Stomach smooth muscle (tissue), 2 donors: Measurements from ENCODE around the gene ATIC.

Experiments used
- H3K27ac ChIP-seq: one replicate; pipeline ENCODE4 v1.7.0; 2013; ENCODE audit warnings: mild to moderate bottlenecking, low read length, inconsistent platforms
- H3K27me3 ChIP-seq, 2 donors: one replicate each; pipeline ENCODE4 v1.7.0; 2013; ENCODE audit warnings: low read length in 2 of 2; ENCODE audit not compliant: insufficient read depth in 2 of 2, control insufficient read depth in 1 of 2
- H3K36me3 ChIP-seq, 2 donors: one replicate each; pipeline ENCODE4 v1.7.0; 2013; ENCODE audit warnings: low read length in 2 of 2; ENCODE audit not compliant: control insufficient read depth in 2 of 2, insufficient read depth in 2 of 2
- H3K4me1 ChIP-seq: one replicate; pipeline ENCODE4 v1.7.0; 2013; ENCODE audit warnings: low read length; ENCODE audit not compliant: control insufficient read depth, insufficient read depth
- H3K4me3 ChIP-seq, 2 donors: one replicate each; pipeline ENCODE4 v1.7.0; 2013; ENCODE audit warnings: low read length in 2 of 2
- H3K9ac ChIP-seq, 2 donors: one replicate each; pipeline ENCODE4 v1.7.0; 2013; ENCODE audit warnings: low read length in 2 of 2, mild to moderate bottlenecking in 1 of 2
- H3K9me3 ChIP-seq, 2 donors: one replicate each; pipeline ENCODE4 v1.7.0; 2013; ENCODE audit warnings: low read length in 2 of 2; ENCODE audit not compliant: control insufficient read depth in 2 of 2
- donor health status: healthy.
- donor health status: Pancreatic carcinoma.

The ATIC gene

GRCh38 chr2:215361211-215361875 is 49.5 kb downstream of the ATIC start:
- H3K9ac ChIP-seq, result no peak overlapping the region
- no peaks in the 10 kb centered on the region for H3K4me1 ChIP-seq
- no peak overlapping the region for H3K27ac ChIP-seq
- peaks cover 48 to 49% of the 10 kb centered on the region in 2 donors for H3K36me3 ChIP-seq
- no peak overlapping the region for H3K4me3 ChIP-seq
- H3K9me3 ChIP-seq, result no peaks in the 10 kb centered on the region
- H3K27me3 ChIP-seq, result no peaks in the 10 kb centered on the region

GRCh38 chr2:215361876-215362561 is 50.2 kb downstream of the ATIC start:
- H3K36me3 ChIP-seq, result peaks cover 48 to 56% of the 10 kb centered on the region in 2 donors
- H3K4me3 ChIP-seq, result no peak overlapping the region
- no peak overlapping the region for H3K27ac ChIP-seq
- no peak overlapping the region for H3K9ac ChIP-seq
- no peaks in the 10 kb centered on the region for H3K27me3 ChIP-seq
- H3K4me1 ChIP-seq, result no peaks in the 10 kb centered on the region
- H3K9me3 ChIP-seq, result no peaks in the 10 kb centered on the region

- Histone ChIP-seq H3K9ac (no peak overlapping the region), H3K27ac (no peak overlapping the region), H3K9me3 (no peaks in the 10 kb centered on the region), H3K4me3 (no peak overlapping the region), H3K36me3 (peaks cover 49 to 61% of the 10 kb centered on the region in 2 donors), H3K27me3 (no peaks in the 10 kb centered on the region), H3K4me1 (no peaks in the 10 kb centered on the region)
Measured at GRCh38 chr2:215362562-215362904, 50.7 kb downstream of the ATIC start.

- no peaks in the 10 kb centered on the region for H3K27me3 ChIP-seq
- no peak overlapping the region for H3K27ac ChIP-seq
- H3K4me1 ChIP-seq, result no peaks in the 10 kb centered on the region
- peaks cover 54 to 66% of the 10 kb centered on the region in 2 donors for H3K36me3 ChIP-seq
- no peaks in the 10 kb centered on the region for H3K9me3 ChIP-seq
- no peak overlapping the region for H3K9ac ChIP-seq
- H3K4me3 ChIP-seq, result no peak overlapping the region
Measured at GRCh38 chr2:215363039-215363438, 51.2 kb downstream of the ATIC start.

GRCh38 chr2:215363461-215364156 is 51.8 kb downstream of the ATIC start:
- H3K4me3 ChIP-seq, result no peak overlapping the region
- peaks cover 58 to 69% of the 10 kb centered on the region in 2 donors for H3K36me3 ChIP-seq
- no peaks in the 10 kb centered on the region for H3K27me3 ChIP-seq
- no peaks in the 10 kb centered on the region for H3K4me1 ChIP-seq
- no peaks in the 10 kb centered on the region for H3K9me3 ChIP-seq
- no peak overlapping the region for H3K27ac ChIP-seq
- no peak overlapping the region for H3K9ac ChIP-seq

GRCh38 chr2:215364157-215365155 is 52.6 kb downstream of the ATIC start:
- Histone ChIP-seq H3K4me3 (no peak overlapping the region), H3K9me3 (no peaks in the 10 kb centered on the region), H3K27ac (no peak overlapping the region), H3K9ac (no peak overlapping the region), H3K4me1 (no peaks in the 10 kb centered on the region), H3K27me3 (no peaks in the 10 kb centered on the region), H3K36me3 (peaks cover 54 to 73% of the 10 kb centered on the region in 2 donors)

- no peak overlapping the region for H3K4me3 ChIP-seq
- H3K27me3 ChIP-seq, result no peaks in the 10 kb centered on the region
- peaks cover 60 to 80% of the 10 kb centered on the region in 2 donors for H3K36me3 ChIP-seq
- H3K27ac ChIP-seq, result no peak overlapping the region
- H3K4me1 ChIP-seq, result no peaks in the 10 kb centered on the region
- H3K9ac ChIP-seq, result no peak overlapping the region
- H3K9me3 ChIP-seq, result no peaks in the 10 kb centered on the region
Measured at GRCh38 chr2:215365184-215365658, 53.4 kb downstream of the ATIC start.

- H3K9ac ChIP-seq, result no peak overlapping the region
- H3K4me3 ChIP-seq, result no peak overlapping the region
- no peaks in the 10 kb centered on the region for H3K9me3 ChIP-seq
- peaks cover 63 to 85% of the 10 kb centered on the region in 2 donors for H3K36me3 ChIP-seq
- no peak overlapping the region for H3K27ac ChIP-seq
- no peaks in the 10 kb centered on the region for H3K27me3 ChIP-seq
- no peaks in the 10 kb centered on the region for H3K4me1 ChIP-seq
Measured at GRCh38 chr2:215366440-215367032, 54.7 kb downstream of the ATIC start.

- Histone ChIP-seq H3K27me3 (no peaks in the 10 kb centered on the region), H3K36me3 (peaks cover 56 to 86% of the 10 kb centered on the region in 2 donors), H3K4me3 (no peak overlapping the region), H3K9me3 (no peaks in the 10 kb centered on the region), H3K27ac (no peak overlapping the region), H3K4me1 (no peaks in the 10 kb centered on the region), H3K9ac (no peak overlapping the region)
Measured at GRCh38 chr2:215367662-215368492, 56.0 kb downstream of the ATIC start.
